GM12891 (cell line): ENCODE results near the gene TSPAN2.

Experiments
- PAX5 ChIP-seq: IDR thresholded peaks from 2 replicates; pipeline ENCODE4 v1.6.1; 2011; ENCODE audit warnings: low read length, moderate library complexity, mild to moderate bottlenecking; ENCODE audit not compliant: insufficient read depth, severe bottlenecking
- POLR2A ChIP-seq: IDR thresholded peaks from 2 replicates; pipeline ENCODE4 v1.6.1; 2011; ENCODE audit warnings: low read depth, low read length, control low read depth
- POLR2AphosphoS5 ChIP-seq: IDR thresholded peaks from 2 replicates; pipeline ENCODE4 v1.6.1; 2011; ENCODE audit warnings: low read depth, low read length, control low read depth
- POU2F2 ChIP-seq: IDR thresholded peaks from 2 replicates; pipeline ENCODE4 v1.6.1; 2011; ENCODE audit warnings: low read depth, mild to moderate bottlenecking, control low read depth, low read length, moderate library complexity
- SPI1 ChIP-seq: IDR thresholded peaks from 2 replicates; pipeline ENCODE4 v1.6.1; 2011; ENCODE audit warnings: low read depth, low read length, control low read depth
- TAF1 ChIP-seq: IDR thresholded peaks from 2 replicates; pipeline ENCODE4 v1.6.1; 2011; ENCODE audit warnings: low read depth, low read length, control low read depth

GRCh38 chr1:115074839-115075534, 14.3 kb downstream of the TSPAN2 start:
- TF ChIP-seq POLR2A (no peak), POLR2AphosphoS5 (no peak), SPI1 (no peak), TAF1 (no peak), POU2F2 (no peak), PAX5 (no peak)
